Measurements from ENCODE around the gene CNBD2. TPM values are rescaled to one million over a fixed set of nuclear protein-coding genes. Genes with fewer than 3 reads are reported as not detected.

The CNBD2 gene
- total RNA-seq, 4 donors from 2014 or later = 4.3 to 17.9 (median 8.6) TPM

GRCh38 chr20:35963878-35964277, 4.5 kb upstream of the CNBD2 start:
- DNase-seq = peak in 1 of 3 donors; percentile 60
- Histone ChIP-seq H3K27me3 (no peaks in the 10 kb centered on the region), H3K4me1 (no peaks in the 10 kb centered on the region), H3K36me3 (no peaks in the 10 kb centered on the region), H3K27ac (no peak overlapping the region), H3K9me3 (no peaks in the 10 kb centered on the region), H3K4me3 (no peak overlapping the region)
- TF ChIP-seq CTCF (IDR thresholded peaks at IDR 0.05) (no peak), POLR2A (IDR thresholded peaks at IDR 0.05) (no peak)

GRCh38 chr20:35968930-35969329, 540 bp downstream of the CNBD2 start:
- Histone ChIP-seq H3K4me1 (no peaks in the 10 kb centered on the region), H3K27ac (no peak overlapping the region), H3K27me3 (no peaks in the 10 kb centered on the region), H3K36me3 (no peaks in the 10 kb centered on the region), H3K9me3 (no peaks in the 10 kb centered on the region), H3K4me3 (no peak overlapping the region)
- DNase-seq = no peak
- TF ChIP-seq POLR2A (IDR thresholded peaks at IDR 0.05) = no peak
- TF ChIP-seq CTCF (IDR thresholded peaks at IDR 0.05) = no peak

GRCh38 chr20:35971981-35972380, 3.6 kb downstream of the CNBD2 start:
- Histone ChIP-seq H3K9me3 (no peaks in the 10 kb centered on the region), H3K36me3 (no peaks in the 10 kb centered on the region), H3K27ac (no peak overlapping the region), H3K27me3 (no peaks in the 10 kb centered on the region), H3K4me3 (no peak overlapping the region), H3K4me1 (no peaks in the 10 kb centered on the region)
- no peak for TF ChIP-seq CTCF (IDR thresholded peaks at IDR 0.05)
- no peak for TF ChIP-seq POLR2A (IDR thresholded peaks at IDR 0.05)
- no peak for DNase-seq

GRCh38 chr20:35972462-35972861, 4.1 kb downstream of the CNBD2 start:
- Histone ChIP-seq H3K36me3 (no peaks in the 10 kb centered on the region), H3K27ac (peak overlapping the region in 1 of 4 donors; percentile 26), H3K27me3 (no peaks in the 10 kb centered on the region), H3K4me1 (no peaks in the 10 kb centered on the region), H3K4me3 (no peak overlapping the region), H3K9me3 (no peaks in the 10 kb centered on the region)
- DNase-seq = no peak
- no peak for TF ChIP-seq POLR2A (IDR thresholded peaks at IDR 0.05)
- no peak for TF ChIP-seq CTCF (IDR thresholded peaks at IDR 0.05)

GRCh38 chr20:35974256-35974655, 5.9 kb downstream of the CNBD2 start:
- no peaks in the 10 kb centered on the region for H3K27me3 ChIP-seq
- no peak overlapping the region for H3K27ac ChIP-seq
- no peaks in the 10 kb centered on the region for H3K36me3 ChIP-seq
- H3K9me3 ChIP-seq = no peaks in the 10 kb centered on the region
- no peaks in the 10 kb centered on the region for H3K4me1 ChIP-seq
- no peak for DNase-seq
- TF ChIP-seq POLR2A (IDR thresholded peaks at IDR 0.05) (no peak), CTCF (IDR thresholded peaks at IDR 0.05) (no peak)
- H3K4me3 ChIP-seq = no peak overlapping the region
